ENCODE data around the gene KCNA2. TPM values are rescaled to one million over a fixed set of nuclear protein-coding genes. Genes with fewer than 3 reads are reported as not detected.

Gene KCNA2
- total and polyA plus RNA-seq, 7 donors, result 0.05 to 1.1 (median 0.40) TPM

DNA sequence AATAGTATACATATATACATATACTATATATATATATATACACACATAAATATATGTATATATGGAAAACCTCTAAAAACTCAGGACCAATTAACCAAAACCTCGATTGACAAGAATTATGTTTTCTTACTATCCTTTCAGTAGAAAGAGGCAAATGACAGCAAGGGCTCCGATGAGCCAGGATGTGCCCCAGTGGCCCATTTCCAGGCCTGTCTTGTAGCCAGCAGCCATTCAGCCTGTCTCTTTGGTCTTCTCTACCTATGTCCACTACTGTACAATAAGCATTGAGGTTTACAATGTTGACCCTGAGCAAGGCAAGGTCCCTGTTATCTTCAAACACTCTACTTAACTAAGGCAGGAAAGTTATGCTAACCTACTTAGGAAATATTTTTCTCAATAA, 9.8 kb downstream of the KCNA2 start:
- ATAC-seq (no peak), DNase-seq (no peak)
- intact Hi-C loops (cut with DNase I), result loop anchor here in 1 of 2 donors (5.0 kb wide), 1 partner anchor 49 kb away; no protein-coding TSS in a partner anchor
- WGBS, 3 donors, result 70 to 77% (median 76%) methylated on average over 2 of the region's 2 CpGs
- TF ChIP-seq, protein P1, sequence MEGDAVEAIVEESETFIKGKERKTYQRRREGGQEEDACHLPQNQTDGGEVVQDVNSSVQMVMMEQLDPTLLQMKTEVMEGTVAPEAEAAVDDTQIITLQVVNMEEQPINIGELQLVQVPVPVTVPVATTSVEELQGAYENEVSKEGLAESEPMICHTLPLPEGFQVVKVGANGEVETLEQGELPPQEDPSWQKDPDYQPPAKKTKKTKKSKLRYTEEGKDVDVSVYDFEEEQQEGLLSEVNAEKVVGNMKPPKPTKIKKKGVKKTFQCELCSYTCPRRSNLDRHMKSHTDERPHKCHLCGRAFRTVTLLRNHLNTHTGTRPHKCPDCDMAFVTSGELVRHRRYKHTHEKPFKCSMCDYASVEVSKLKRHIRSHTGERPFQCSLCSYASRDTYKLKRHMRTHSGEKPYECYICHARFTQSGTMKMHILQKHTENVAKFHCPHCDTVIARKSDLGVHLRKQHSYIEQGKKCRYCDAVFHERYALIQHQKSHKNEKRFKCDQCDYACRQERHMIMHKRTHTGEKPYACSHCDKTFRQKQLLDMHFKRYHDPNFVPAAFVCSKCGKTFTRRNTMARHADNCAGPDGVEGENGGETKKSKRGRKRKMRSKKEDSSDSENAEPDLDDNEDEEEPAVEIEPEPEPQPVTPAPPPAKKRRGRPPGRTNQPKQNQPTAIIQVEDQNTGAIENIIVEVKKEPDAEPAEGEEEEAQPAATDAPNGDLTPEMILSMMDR (IDR thresholded peaks at IDR 0.05), result no peak
- no peak overlapping the region for H3K4me3 ChIP-seq
- H3K4me1 ChIP-seq, result no peaks in the 10 kb centered on the region
- H3K27ac ChIP-seq, result no peak overlapping the region
- H3K9me3 ChIP-seq, result no peaks in the 10 kb centered on the region
- peaks cover 0 to 9% (median 0%) of the 10 kb centered on the region in 3 donors for H3K27me3 ChIP-seq (ENCODE audit: insufficient read depth in 3 of 3, low read length in 2 of 3)
- no peaks in the 10 kb centered on the region for H3K36me3 ChIP-seq (ENCODE audit: insufficient read depth in 1 of 2, low read depth in 1 of 2)

DNA sequence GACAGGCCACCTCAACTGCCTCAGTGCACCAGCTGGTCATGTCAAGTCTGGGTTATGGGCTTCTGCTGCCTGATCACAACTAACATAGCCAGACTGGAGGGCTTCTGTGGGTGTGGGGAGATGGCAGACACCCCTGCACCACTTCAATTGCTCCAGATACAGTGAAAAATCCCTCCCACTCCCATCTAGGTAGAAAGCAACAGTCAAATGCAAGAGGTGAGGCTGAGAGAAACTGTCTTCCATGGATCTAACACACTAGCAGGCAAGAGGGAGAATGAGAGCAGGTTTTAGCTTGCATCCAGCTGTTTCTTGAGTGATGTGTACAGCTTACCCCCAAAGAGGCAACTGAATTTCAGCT, 10.8 kb downstream of the KCNA2 start:
- TF ChIP-seq, protein P1 (IDR thresholded peaks at IDR 0.05), result no peak
- Histone ChIP-seq H3K4me3 (no peak overlapping the region), H3K4me1 (no peaks in the 10 kb centered on the region), H3K27me3 (ENCODE audit: insufficient read depth in 3 of 3, low read length in 2 of 3) (peaks cover 0 to 9% (median 0%) of the 10 kb centered on the region in 3 donors), H3K36me3 (ENCODE audit: insufficient read depth in 1 of 2, low read depth in 1 of 2) (no peaks in the 10 kb centered on the region), H3K27ac (no peak overlapping the region), H3K9me3 (no peaks in the 10 kb centered on the region)
- intact Hi-C loops (cut with DNase I), result loop anchor here in 1 of 2 donors (5.0 kb wide), 1 partner anchor 48 kb away; no protein-coding TSS in a partner anchor
- no peak for ATAC-seq
- no peak for DNase-seq

DNA sequence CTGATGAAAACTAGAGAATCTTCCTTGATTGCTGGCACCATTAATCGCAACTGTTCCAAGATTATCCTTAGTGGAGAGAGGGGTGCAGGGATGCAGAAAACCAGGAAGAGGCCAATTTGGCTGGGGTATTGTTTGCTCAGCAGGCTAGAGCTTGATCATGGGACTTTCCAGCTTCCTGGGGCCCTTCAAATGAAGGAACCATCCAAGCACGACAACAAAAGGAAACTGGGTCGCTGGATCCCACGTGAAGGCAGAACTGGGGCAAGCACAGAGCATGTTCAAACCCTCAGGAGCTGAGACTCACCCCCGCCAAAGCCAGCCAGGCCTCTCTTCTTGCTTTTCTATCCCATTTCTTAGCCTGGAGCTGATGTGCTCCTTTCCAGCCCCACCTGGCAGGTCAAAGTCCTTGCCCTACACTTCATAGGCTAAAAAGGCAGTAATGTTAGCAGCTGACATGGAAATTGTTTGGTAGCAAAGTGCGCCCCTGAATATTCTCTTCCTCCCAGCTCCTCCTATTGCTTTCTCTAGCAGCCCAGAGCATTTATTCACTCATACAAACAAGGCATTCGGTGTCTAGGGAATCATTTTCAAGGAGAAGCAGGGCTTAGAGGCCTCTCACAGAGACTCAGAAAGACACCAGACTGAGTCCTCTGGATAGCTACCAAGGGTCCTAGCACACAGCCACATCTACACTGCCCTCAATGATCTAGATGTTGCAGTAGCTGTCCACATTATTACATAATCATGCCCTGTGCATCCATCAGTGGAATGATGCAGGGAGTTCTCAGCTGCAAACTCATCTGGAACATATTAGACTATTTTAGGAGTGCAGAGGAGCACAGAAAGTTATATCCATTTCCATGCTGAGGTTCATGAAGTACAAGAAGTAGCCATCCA, 11.5 kb downstream of the KCNA2 start:
- Histone ChIP-seq H3K27me3 (ENCODE audit: insufficient read depth in 3 of 3, low read length in 2 of 3) (peaks cover 0 to 9% (median 0%) of the 10 kb centered on the region in 3 donors), H3K36me3 (ENCODE audit: insufficient read depth in 1 of 2, low read depth in 1 of 2) (no peaks in the 10 kb centered on the region), H3K4me3 (no peak overlapping the region), H3K9me3 (no peaks in the 10 kb centered on the region), H3K27ac (no peak overlapping the region), H3K4me1 (no peaks in the 10 kb centered on the region)
- intact Hi-C loops (cut with DNase I), result loop anchor here in 1 of 2 donors (5.0 kb wide), 1 partner anchor 47 kb away; no protein-coding TSS in a partner anchor
- WGBS, 3 donors, result 45 to 49% (median 47%) methylated on average over 7 of the region's 7 CpGs
- DNase-seq (no peak), ATAC-seq (no peak)
- TF ChIP-seq, protein P1 (IDR thresholded peaks at IDR 0.05), result no peak

DNA sequence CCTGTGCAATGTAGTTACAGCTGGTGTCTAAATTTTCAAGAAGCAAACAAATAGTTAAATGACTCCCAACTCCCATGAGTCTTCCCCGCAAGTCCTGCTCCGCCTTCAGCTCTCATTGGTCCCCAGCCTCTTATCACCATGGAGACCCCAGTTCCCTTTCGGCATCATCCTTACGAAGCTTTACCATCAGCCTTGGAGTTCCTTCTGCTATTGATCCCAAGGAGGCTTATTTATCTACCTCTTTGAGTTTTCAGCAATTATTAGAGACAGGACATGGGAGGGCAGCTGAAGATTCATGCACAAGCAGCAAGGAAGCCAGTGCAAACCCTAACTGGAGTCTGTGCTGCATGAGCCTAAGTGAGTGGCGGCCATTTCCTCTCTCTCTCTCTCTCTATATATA, 12.3 kb downstream of the KCNA2 start:
- H3K4me3 ChIP-seq, result no peak overlapping the region
- no peak overlapping the region for H3K27ac ChIP-seq
- TF ChIP-seq, protein P1 (IDR thresholded peaks at IDR 0.05), result no peak
- DNase-seq (no peak), ATAC-seq (no peak)
- no peaks in the 10 kb centered on the region for H3K4me1 ChIP-seq
- H3K9me3 ChIP-seq, result no peaks in the 10 kb centered on the region
- peaks cover 0 to 9% (median 0%) of the 10 kb centered on the region in 3 donors for H3K27me3 ChIP-seq (ENCODE audit: insufficient read depth in 3 of 3, low read length in 2 of 3)
- intact Hi-C loops (cut with DNase I), result no loop called here
- WGBS, 3 donors, result 47 to 58% (median 56%) methylated on average over 5 of the region's 5 CpGs
- no peaks in the 10 kb centered on the region for H3K36me3 ChIP-seq (ENCODE audit: insufficient read depth in 1 of 2, low read depth in 1 of 2)

Measured in psoas muscle (tissue), 8 donors.